Measurements from ENCODE around the gene MAP3K12.
A peak's percentile ranks its signal among the peaks of the same experiment; 100 is the strongest.

Gene MAP3K12

GRCh38 chr12:53502331-53502730, 3.1 kb upstream of the MAP3K12 start:
- no peaks in the 10 kb centered on the region for H3K9me3 ChIP-seq (ENCODE audit: severe bottlenecking)
- DNase-seq (ENCODE audit: low spot score): no peak

GRCh38 chr12:53501615-53502181, 2.4 kb upstream of the MAP3K12 start:
- no peak for TF ChIP-seq CTCF (IDR thresholded peaks at IDR 0.05; ENCODE audit: poor library complexity, severe bottlenecking)
- H3K4me1 ChIP-seq (ENCODE audit: insufficient read depth, poor library complexity, severe bottlenecking): peaks cover 3% of the 10 kb centered on the region
- ATAC-seq (ENCODE audit: low read depth): no peak
- peak overlapping the region; percentile 68 for H3K27ac ChIP-seq (ENCODE audit: poor library complexity, severe bottlenecking)
- H3K9me3 ChIP-seq (ENCODE audit: severe bottlenecking): no peaks in the 10 kb centered on the region
- H3K36me3 ChIP-seq (ENCODE audit: low read depth): 0 out of 2 replicates have a peak, but pooled peaks cover 4% of the 10 kb centered on the region
- H3K4me3 ChIP-seq (ENCODE audit: severe bottlenecking): peak overlapping the region; percentile 58
- DNase-seq (ENCODE audit: low spot score): no peak
- no peaks in the 10 kb centered on the region for H3K27me3 ChIP-seq (ENCODE audit: insufficient read depth, poor library complexity, severe bottlenecking)

More at GRCh38 chr12:53502331-53502730, 3.1 kb upstream of the MAP3K12 start:
- Histone ChIP-seq H3K27me3 (ENCODE audit: insufficient read depth, poor library complexity, severe bottlenecking) (no peaks in the 10 kb centered on the region), H3K36me3 (ENCODE audit: low read depth) (peaks cover 4% of the 10 kb centered on the region; the same call in 1 of the 2 replicates), H3K4me1 (ENCODE audit: insufficient read depth, poor library complexity, severe bottlenecking) (peaks cover 3% of the 10 kb centered on the region), H3K27ac (ENCODE audit: poor library complexity, severe bottlenecking) (peak overlapping the region; percentile 68), H3K4me3 (ENCODE audit: severe bottlenecking) (no peak overlapping the region)
- no peak for TF ChIP-seq CTCF (IDR thresholded peaks at IDR 0.05; ENCODE audit: poor library complexity, severe bottlenecking)
- ATAC-seq (ENCODE audit: low read depth): no peak

- H3K36me3 ChIP-seq (ENCODE audit: low read depth): no peaks in the 10 kb centered on the region
- ATAC-seq (ENCODE audit: low read depth): peak; percentile 73
- H3K9me3 ChIP-seq (ENCODE audit: severe bottlenecking): no peaks in the 10 kb centered on the region
- H3K4me1 ChIP-seq (ENCODE audit: insufficient read depth, poor library complexity, severe bottlenecking): peaks cover 3% of the 10 kb centered on the region
- DNase-seq (ENCODE audit: low spot score): peak; percentile 95
- TF ChIP-seq CTCF (IDR thresholded peaks at IDR 0.05; ENCODE audit: poor library complexity, severe bottlenecking): no peak
- H3K27me3 ChIP-seq (ENCODE audit: insufficient read depth, poor library complexity, severe bottlenecking): no peaks in the 10 kb centered on the region
- H3K4me3 ChIP-seq (ENCODE audit: severe bottlenecking): peak within 1 kb of the TSS; percentile 58
- peak within 1 kb of the TSS; percentile 68 for H3K27ac ChIP-seq (ENCODE audit: poor library complexity, severe bottlenecking)
These were observed 1.7 kb upstream of the MAP3K12 start, which contains the start of gene TARBP2 for GRCh38 chr12:53500776-53501614. TARBP2 (plus strand) TSS chr12:53501283; CDS start chr12:53501409, 126 bp downstream.

GRCh38 chr12:53500142-53500775, 1.0 kb upstream of the MAP3K12 start:
- ATAC-seq (ENCODE audit: low read depth) (peak; percentile 64), DNase-seq (ENCODE audit: low spot score) (no peak)
- H3K27ac ChIP-seq (ENCODE audit: poor library complexity, severe bottlenecking): peak overlapping the region; percentile 68
- no peaks in the 10 kb centered on the region for H3K27me3 ChIP-seq (ENCODE audit: insufficient read depth, poor library complexity, severe bottlenecking)
- H3K4me3 ChIP-seq (ENCODE audit: severe bottlenecking): peak overlapping the region; percentile 58
- H3K36me3 ChIP-seq (ENCODE audit: low read depth): no peaks in the 10 kb centered on the region
- H3K9me3 ChIP-seq (ENCODE audit: severe bottlenecking): no peaks in the 10 kb centered on the region
- TF ChIP-seq CTCF (IDR thresholded peaks at IDR 0.05; ENCODE audit: poor library complexity, severe bottlenecking): no peak
- H3K4me1 ChIP-seq (ENCODE audit: insufficient read depth, poor library complexity, severe bottlenecking): peaks cover 3% of the 10 kb centered on the region

All from RWPE2 (cell line).